Measurements from ENCODE around the gene KHDC3L. TPM values are rescaled to one million over a fixed set of nuclear protein-coding genes. Genes with fewer than 3 reads are reported as not detected.

The KHDC3L gene
- total and polyA plus RNA-seq, 7 donors, result not detected

GRCh38 chr6:73342174-73342573 lies 20.3 kb upstream of the KHDC3L start:
- TF ChIP-seq CTCF (IDR thresholded peaks at IDR 0.05), result no peak
- Histone ChIP-seq H3K27me3 (ENCODE audit: insufficient read depth in 3 of 3, low read length in 2 of 3) (peaks cover 0 to 3% (median under 1%) of the 10 kb centered on the region in 3 donors), H3K9me3 (no peaks in the 10 kb centered on the region), H3K27ac (no peak overlapping the region), H3K36me3 (ENCODE audit: insufficient read depth in 1 of 2, low read depth in 1 of 2) (no peaks in the 10 kb centered on the region), H3K4me3 (no peak overlapping the region), H3K4me1 (no peaks in the 10 kb centered on the region)
- ATAC-seq, result no peak
- WGBS, 3 donors, result 64 to 71% (median 66%) methylated on average over 3 to 5 of the region's 5 CpGs
- intact Hi-C loops (cut with DNase I), result no loop called here
- DNase-seq, result no peak

DNA sequence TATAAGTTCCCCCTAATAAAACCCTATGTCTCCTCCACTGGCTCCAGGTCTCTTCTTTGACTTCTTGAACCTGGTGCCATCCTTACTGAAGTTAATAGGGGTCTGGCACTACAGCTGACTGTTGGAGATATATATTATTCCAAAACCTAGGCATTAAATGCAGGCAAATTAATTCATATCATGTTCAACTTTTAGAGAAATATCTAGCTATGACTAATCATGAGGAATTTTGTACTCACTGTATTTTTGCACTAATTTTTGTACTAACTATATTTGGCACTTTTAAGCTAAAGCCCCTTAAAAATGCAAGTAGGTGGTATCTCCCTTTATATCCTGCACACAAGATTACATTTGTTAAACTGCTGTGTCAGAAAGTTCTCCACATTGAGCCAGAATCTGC lies 19.3 kb upstream of the KHDC3L start:
- no peaks in the 10 kb centered on the region for H3K36me3 ChIP-seq (ENCODE audit: insufficient read depth in 1 of 2, low read depth in 1 of 2)
- TF ChIP-seq CTCF (IDR thresholded peaks at IDR 0.05), result no peak
- no peaks in the 10 kb centered on the region for H3K4me1 ChIP-seq
- no peak overlapping the region for H3K27ac ChIP-seq
- peaks cover under 1 to 5% (median 3%) of the 10 kb centered on the region in 3 donors for H3K27me3 ChIP-seq (ENCODE audit: insufficient read depth in 3 of 3, low read length in 2 of 3)
- H3K4me3 ChIP-seq, result no peak overlapping the region
- DNase-seq, result no peak
- intact Hi-C loops (cut with DNase I), result no loop called here
- no peaks in the 10 kb centered on the region for H3K9me3 ChIP-seq
- no peak for ATAC-seq

DNA sequence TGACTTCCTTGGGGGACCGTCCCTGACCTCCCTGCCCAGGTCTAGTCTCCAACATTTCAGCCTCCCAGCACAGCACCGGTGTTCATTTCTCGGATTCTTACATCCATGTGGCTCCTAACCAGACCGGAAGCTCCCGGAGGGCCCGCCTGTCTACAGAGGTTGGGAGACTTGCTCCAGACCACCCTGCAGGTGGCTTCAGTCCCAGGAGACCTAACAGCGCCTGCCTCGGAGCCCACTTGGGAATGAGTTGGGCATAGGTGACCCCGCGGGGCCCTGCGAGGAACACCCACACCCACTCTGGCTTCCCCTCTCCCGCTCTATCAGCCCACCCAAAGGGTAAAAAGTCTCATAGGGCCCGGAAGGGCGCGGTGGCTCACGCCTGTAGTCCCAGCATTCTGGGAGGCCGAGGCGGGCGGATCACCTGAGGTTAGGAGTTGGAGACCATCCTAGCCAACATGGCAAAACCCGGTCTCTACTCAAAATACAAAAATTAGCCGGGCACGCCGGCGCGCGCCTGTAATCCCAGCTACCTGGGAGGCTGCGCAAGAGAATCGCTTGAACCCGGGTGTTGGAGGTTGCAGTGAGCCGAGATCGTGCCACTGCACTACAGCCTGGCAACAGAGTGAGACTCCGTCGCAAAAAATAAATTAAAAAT lies 13.8 kb upstream of the KHDC3L start:
- Histone ChIP-seq H3K36me3 (ENCODE audit: insufficient read depth in 1 of 2, low read depth in 1 of 2) (no peaks in the 10 kb centered on the region), H3K9me3 (no peaks in the 10 kb centered on the region), H3K4me1 (no peaks in the 10 kb centered on the region), H3K4me3 (no peak overlapping the region), H3K27me3 (ENCODE audit: insufficient read depth in 3 of 3, low read length in 2 of 3) (peaks cover 3 to 7% (median 6%) of the 10 kb centered on the region in 3 donors), H3K27ac (no peak overlapping the region)
- no peak for TF ChIP-seq CTCF (IDR thresholded peaks at IDR 0.05)
- no peak for DNase-seq
- intact Hi-C loops (cut with DNase I), result no loop called here
- 36 to 44% (median 39%) methylated on average over 33 of the region's 33 CpGs for WGBS, 3 donors
- no peak for ATAC-seq

DNA sequence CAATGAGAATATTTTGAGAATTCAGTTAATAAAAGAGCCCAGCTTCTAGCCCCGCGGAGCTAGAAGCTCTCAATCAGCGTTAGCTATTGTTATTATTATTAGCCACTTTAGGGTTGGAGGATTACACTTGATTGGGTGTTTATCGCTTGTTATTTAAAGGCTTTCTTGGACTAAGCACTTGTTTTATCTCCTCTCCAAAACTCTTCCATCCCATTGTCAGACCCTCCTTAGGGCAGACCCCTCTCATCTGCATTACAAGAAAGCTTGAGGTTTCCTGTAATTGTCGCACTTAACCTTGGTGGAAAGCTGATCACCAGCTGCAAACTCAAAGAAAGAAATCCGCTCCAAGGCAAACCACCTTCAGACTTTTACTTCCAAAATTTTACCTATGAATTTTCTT lies 13.1 kb upstream of the KHDC3L start:
- Histone ChIP-seq H3K27ac (no peak overlapping the region), H3K4me1 (no peaks in the 10 kb centered on the region), H3K36me3 (ENCODE audit: insufficient read depth in 1 of 2, low read depth in 1 of 2) (no peaks in the 10 kb centered on the region), H3K9me3 (no peaks in the 10 kb centered on the region), H3K27me3 (ENCODE audit: insufficient read depth in 3 of 3, low read length in 2 of 3) (peaks cover 3 to 7% (median 6%) of the 10 kb centered on the region in 3 donors), H3K4me3 (no peak overlapping the region)
- WGBS, 3 donors, result 11 to 18% (median 12%) methylated on average over 6 of the region's 6 CpGs
- intact Hi-C loops (cut with DNase I), result no loop called here
- no peak for DNase-seq
- TF ChIP-seq CTCF (IDR thresholded peaks at IDR 0.05), result no peak
- no peak for ATAC-seq

Data from psoas muscle (tissue), 8 donors.